ENCODE results near the gene HOMER2. TPM values are rescaled to one million over a fixed set of nuclear protein-coding genes. Genes with fewer than 3 reads are reported as not detected.

Gene HOMER2
- total RNA-seq, 4 donors from 2014 or later = 81.4 to 120 (median 99.2) TPM

- no peak overlapping the region for H3K27ac ChIP-seq
- DNase-seq (ENCODE audit: low spot score in 2 of 2) = no peak
- H3K27me3 ChIP-seq = no peaks in the 10 kb centered on the region
- no peaks in the 10 kb centered on the region for H3K36me3 ChIP-seq
- 80% methylated on average over 4 of the region's 4 CpGs for WGBS
- H3K4me1 ChIP-seq = no peaks in the 10 kb centered on the region
- no peak for TF ChIP-seq EP300 (IDR thresholded peaks at IDR 0.05)
- H3K4me3 ChIP-seq = no peak overlapping the region
- no peaks in the 10 kb centered on the region for H3K9me3 ChIP-seq
These were observed 15.4 kb downstream of the HOMER2 start for GRCh38 chr15:82936966-82937711.

- H3K4me1 ChIP-seq = no peaks in the 10 kb centered on the region
- no peak for DNase-seq (ENCODE audit: low spot score in 2 of 2)
- no peaks in the 10 kb centered on the region for H3K9me3 ChIP-seq
- no peaks in the 10 kb centered on the region for H3K36me3 ChIP-seq
- no peak overlapping the region for H3K27ac ChIP-seq
- TF ChIP-seq EP300 (IDR thresholded peaks at IDR 0.05) = no peak
- TF ChIP-seq POLR2A (IDR thresholded peaks at IDR 0.05) = no peak
- TF ChIP-seq CTCF (IDR thresholded peaks at IDR 0.05) = no peak
- TF ChIP-seq POLR2AphosphoS5 (IDR thresholded peaks at IDR 0.05) = no peak
- no peak overlapping the region for H3K4me3 ChIP-seq
- no peaks in the 10 kb centered on the region for H3K27me3 ChIP-seq
- WGBS = 93% methylated on average over 1 of the region's 1 CpG
These were observed 17.1 kb downstream of the HOMER2 start for GRCh38 chr15:82935382-82935781.

- TF ChIP-seq POLR2A (IDR thresholded peaks at IDR 0.05) (no peak), POLR2AphosphoS5 (IDR thresholded peaks at IDR 0.05) (no peak), CTCF (IDR thresholded peaks at IDR 0.05) (no peak), EP300 (IDR thresholded peaks at IDR 0.05) (no peak)
- Histone ChIP-seq H3K4me3 (no peak overlapping the region), H3K27ac (no peak overlapping the region), H3K4me1 (no peaks in the 10 kb centered on the region), H3K27me3 (no peaks in the 10 kb centered on the region), H3K9me3 (no peaks in the 10 kb centered on the region), H3K36me3 (no peaks in the 10 kb centered on the region)
- WGBS = 88% methylated on average over 15 of the region's 15 CpGs
- DNase-seq (ENCODE audit: low spot score in 2 of 2) = no peak
These were observed 18.2 kb downstream of the HOMER2 start for GRCh38 chr15:82934100-82934880.

- WGBS = 81% methylated on average over 6 of the region's 6 CpGs
- H3K27me3 ChIP-seq = no peaks in the 10 kb centered on the region
- TF ChIP-seq CTCF (IDR thresholded peaks at IDR 0.05) (no peak), POLR2AphosphoS5 (IDR thresholded peaks at IDR 0.05) (no peak), POLR2A (IDR thresholded peaks at IDR 0.05) (no peak), EP300 (IDR thresholded peaks at IDR 0.05) (no peak)
- DNase-seq (ENCODE audit: low spot score in 2 of 2) = no peak
- no peaks in the 10 kb centered on the region for H3K36me3 ChIP-seq
- no peak overlapping the region for H3K27ac ChIP-seq
- no peak overlapping the region for H3K4me3 ChIP-seq
- no peaks in the 10 kb centered on the region for H3K4me1 ChIP-seq
- no peaks in the 10 kb centered on the region for H3K9me3 ChIP-seq
These were observed 18.9 kb downstream of the HOMER2 start for GRCh38 chr15:82933576-82933975.

- Histone ChIP-seq H3K4me3 (no peak overlapping the region), H3K4me1 (no peaks in the 10 kb centered on the region), H3K36me3 (no peaks in the 10 kb centered on the region), H3K27me3 (no peaks in the 10 kb centered on the region), H3K27ac (no peak overlapping the region), H3K9me3 (no peaks in the 10 kb centered on the region)
- 82% methylated on average over 3 of the region's 3 CpGs for WGBS
- TF ChIP-seq EP300 (IDR thresholded peaks at IDR 0.05) (no peak), CTCF (IDR thresholded peaks at IDR 0.05) (no peak), POLR2A (IDR thresholded peaks at IDR 0.05) (no peak), POLR2AphosphoS5 (IDR thresholded peaks at IDR 0.05) (no peak)
- DNase-seq (ENCODE audit: low spot score in 2 of 2) = no peak
These were observed 21.3 kb downstream of the HOMER2 start for GRCh38 chr15:82931221-82931620.

All from suprapubic skin (tissue), 4 donors.